HEK293T (cell line): ENCODE measurements around the gene CTXND1.

Experiments
- ARNT ChIP-seq: fragments of 450-650 bp; IDR thresholded peaks from 2 replicates; pipeline ENCODE4 v1.6.1; 2017; ENCODE audit warnings: mild to moderate bottlenecking
- BHLHE40 ChIP-seq: fragments of 450-650 bp; IDR thresholded peaks from 2 replicates; pipeline ENCODE4 v1.6.1; 2016; ENCODE audit warnings: mild to moderate bottlenecking, moderate library complexity, borderline replicate concordance
- FOXA1 ChIP-seq: fragments of 450-650 bp; IDR thresholded peaks from 2 replicates; pipeline ENCODE4 v1.6.1; 2016; ENCODE audit warnings: mild to moderate bottlenecking
- FOXK2 ChIP-seq: fragments of 450-650 bp; IDR thresholded peaks from 2 replicates; pipeline ENCODE4 v1.6.1; 2016; ENCODE audit warnings: mild to moderate bottlenecking
- FOXM1 ChIP-seq: fragments of 450-650 bp; IDR thresholded peaks from 2 replicates; pipeline ENCODE4 v1.6.1; 2017; ENCODE audit warnings: mild to moderate bottlenecking, borderline replicate concordance
- HDGF ChIP-seq: fragments of 450-650 bp; IDR thresholded peaks from 2 replicates; pipeline ENCODE4 v1.6.1; 2017; ENCODE audit warnings: antibody characterized with exemption, borderline replicate concordance
- L3MBTL2 ChIP-seq: fragments of 450-650 bp; conservative IDR thresholded peaks from 2 replicates; pipeline ENCODE4 v1.6.1; 2016; ENCODE audit warnings: mild to moderate bottlenecking
- LEF1 ChIP-seq: fragments of 450-650 bp; IDR thresholded peaks from 2 replicates; pipeline ENCODE4 v1.6.1; 2017; ENCODE audit warnings: mild to moderate bottlenecking, borderline replicate concordance
- NFRKB ChIP-seq: fragments of 450-650 bp; IDR thresholded peaks from 2 replicates; pipeline ENCODE4 v1.6.1; 2016; ENCODE audit warnings: mild to moderate bottlenecking, moderate library complexity
- PKNOX1 ChIP-seq: fragments of 450-650 bp; IDR thresholded peaks from 2 replicates; pipeline ENCODE4 v1.6.1; 2016
- SP1 ChIP-seq: fragments of 450-650 bp; IDR thresholded peaks from 2 replicates; pipeline ENCODE4 v1.6.1; 2017
- SUZ12 ChIP-seq: fragments of 450-650 bp; IDR thresholded peaks from 2 replicates; pipeline ENCODE4 v1.6.1; 2016; ENCODE audit warnings: mild to moderate bottlenecking
- TARDBP ChIP-seq: fragments of 450-650 bp; IDR thresholded peaks from 2 replicates; pipeline ENCODE4 v1.6.1; 2016
- ZNF384 ChIP-seq: fragments of 450-650 bp; IDR thresholded peaks from 2 replicates; pipeline ENCODE4 v1.6.1; 2016

- TF ChIP-seq FOXM1 (no peak), FOXK2 (no peak), LEF1 (no peak), BHLHE40 (no peak), TARDBP (no peak), PKNOX1 (no peak), SUZ12 (no peak), FOXA1 (no peak), ZNF384 (no peak), ARNT (no peak), L3MBTL2 (no peak), SP1 (no peak), NFRKB (no peak), HDGF (no peak)
These were observed 18.4 kb downstream of the CTXND1 start for GRCh38 chr15:80233581-80233980.
